ENCODE results near the gene OMP.

The OMP gene

DNA sequence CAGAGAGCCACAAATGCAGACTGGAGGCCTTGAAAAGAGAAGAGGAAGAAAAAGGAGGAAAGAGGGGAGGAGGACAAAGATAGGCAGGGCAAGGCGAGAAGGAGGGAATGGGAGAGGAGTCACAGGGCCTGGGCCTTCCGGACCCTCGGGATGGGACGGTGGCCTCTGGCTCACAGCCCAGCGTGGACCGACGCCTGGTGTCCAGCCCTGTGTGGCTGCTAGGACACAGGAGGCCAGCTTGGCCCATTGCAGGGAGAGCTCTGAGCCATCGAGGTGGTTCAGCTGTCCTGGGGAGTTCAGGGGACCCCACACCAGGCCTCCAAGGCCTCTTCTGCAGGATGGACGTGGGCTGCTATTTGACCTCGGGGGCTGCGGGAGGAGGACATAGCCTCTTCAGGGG, 34.8 kb downstream of the OMP start:
- no peak for DNase-seq (ENCODE audit: low read depth)
- TF ChIP-seq POLR2A (IDR thresholded peaks at IDR 0.05; ENCODE audit: extremely low read depth, insufficient read length) = no peak
- TF ChIP-seq MYC (IDR thresholded peaks at IDR 0.05; ENCODE audit: low read depth, low read length) = no peak
- TF ChIP-seq, protein P1, sequence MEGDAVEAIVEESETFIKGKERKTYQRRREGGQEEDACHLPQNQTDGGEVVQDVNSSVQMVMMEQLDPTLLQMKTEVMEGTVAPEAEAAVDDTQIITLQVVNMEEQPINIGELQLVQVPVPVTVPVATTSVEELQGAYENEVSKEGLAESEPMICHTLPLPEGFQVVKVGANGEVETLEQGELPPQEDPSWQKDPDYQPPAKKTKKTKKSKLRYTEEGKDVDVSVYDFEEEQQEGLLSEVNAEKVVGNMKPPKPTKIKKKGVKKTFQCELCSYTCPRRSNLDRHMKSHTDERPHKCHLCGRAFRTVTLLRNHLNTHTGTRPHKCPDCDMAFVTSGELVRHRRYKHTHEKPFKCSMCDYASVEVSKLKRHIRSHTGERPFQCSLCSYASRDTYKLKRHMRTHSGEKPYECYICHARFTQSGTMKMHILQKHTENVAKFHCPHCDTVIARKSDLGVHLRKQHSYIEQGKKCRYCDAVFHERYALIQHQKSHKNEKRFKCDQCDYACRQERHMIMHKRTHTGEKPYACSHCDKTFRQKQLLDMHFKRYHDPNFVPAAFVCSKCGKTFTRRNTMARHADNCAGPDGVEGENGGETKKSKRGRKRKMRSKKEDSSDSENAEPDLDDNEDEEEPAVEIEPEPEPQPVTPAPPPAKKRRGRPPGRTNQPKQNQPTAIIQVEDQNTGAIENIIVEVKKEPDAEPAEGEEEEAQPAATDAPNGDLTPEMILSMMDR (IDR thresholded peaks at IDR 0.05; ENCODE audit: low read depth, low read length) = no peak
- TF ChIP-seq, protein P2, sequence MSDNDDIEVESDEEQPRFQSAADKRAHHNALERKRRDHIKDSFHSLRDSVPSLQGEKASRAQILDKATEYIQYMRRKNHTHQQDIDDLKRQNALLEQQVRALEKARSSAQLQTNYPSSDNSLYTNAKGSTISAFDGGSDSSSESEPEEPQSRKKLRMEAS (IDR thresholded peaks at IDR 0.05; ENCODE audit: low read depth, low read length) = no peak
- no peak overlapping the region for H3K4me3 ChIP-seq (ENCODE audit: low read depth, low read length)

DNA sequence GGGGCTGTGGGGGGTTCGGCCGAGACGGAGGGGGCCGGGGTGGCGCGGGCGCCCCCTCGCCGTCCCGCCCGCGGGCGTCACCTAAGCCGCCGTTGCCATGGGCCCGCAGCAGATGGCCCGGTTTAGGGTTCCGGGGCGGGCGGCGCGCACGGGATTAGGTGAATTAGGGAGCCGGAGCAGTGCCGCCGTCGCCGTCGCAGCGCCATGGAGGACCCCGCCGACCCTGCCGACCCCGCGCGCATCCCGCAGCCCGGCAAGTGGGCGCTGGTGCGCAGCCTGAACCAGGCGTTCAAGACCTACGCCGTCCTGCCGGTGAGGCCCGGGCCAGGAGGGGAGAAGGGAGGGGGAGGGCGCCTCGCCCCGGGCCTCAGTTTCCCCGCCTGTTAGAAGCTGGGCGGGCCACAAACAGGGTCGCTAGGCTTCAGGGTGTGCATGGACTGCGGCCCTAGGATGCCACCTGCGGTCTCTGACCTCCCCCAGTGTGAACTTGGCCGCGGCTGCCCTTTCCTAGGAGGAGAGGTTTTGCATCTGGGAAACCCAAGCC, 35.5 kb downstream of the OMP start:
- DNase-seq (ENCODE audit: low read depth) = no peak
- no peak overlapping the region for H3K4me3 ChIP-seq (ENCODE audit: low read depth, low read length)
- TF ChIP-seq MYC (IDR thresholded peaks at IDR 0.05; ENCODE audit: low read depth, low read length) (no peak), POLR2A (IDR thresholded peaks at IDR 0.05; ENCODE audit: extremely low read depth, insufficient read length) (no peak)
- TF ChIP-seq, protein P1 (IDR thresholded peaks at IDR 0.05; ENCODE audit: low read depth, low read length) = no peak
- TF ChIP-seq, protein P2 (IDR thresholded peaks at IDR 0.05; ENCODE audit: low read depth, low read length) = no peak

DNA sequence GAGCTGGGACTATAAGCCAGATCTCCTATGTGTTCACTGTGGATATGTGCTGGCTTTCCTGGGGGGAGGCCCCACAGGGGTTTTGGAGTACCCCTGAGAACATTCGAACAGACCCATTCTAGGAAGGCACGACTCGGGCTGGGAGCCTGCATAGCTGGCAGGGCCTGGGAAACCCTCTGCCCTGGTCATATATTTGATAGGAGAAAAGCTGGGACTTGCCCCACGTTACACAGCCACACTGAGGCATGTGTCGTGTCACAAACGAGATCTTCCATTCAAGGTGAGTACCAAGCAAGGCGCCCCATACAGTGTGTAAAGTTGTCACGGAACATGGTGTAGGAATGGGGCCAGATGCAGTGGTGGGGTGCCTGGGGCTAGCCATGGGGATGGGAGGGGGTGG, 36.6 kb downstream of the OMP start:
- H3K4me3 ChIP-seq (ENCODE audit: low read depth, low read length) = no peak overlapping the region
- TF ChIP-seq MYC (IDR thresholded peaks at IDR 0.05; ENCODE audit: low read depth, low read length) (no peak), POLR2A (IDR thresholded peaks at IDR 0.05; ENCODE audit: extremely low read depth, insufficient read length) (no peak)
- TF ChIP-seq, protein P2 (IDR thresholded peaks at IDR 0.05; ENCODE audit: low read depth, low read length) = no peak
- TF ChIP-seq, protein P1 (IDR thresholded peaks at IDR 0.05; ENCODE audit: low read depth, low read length) = no peak

DNA sequence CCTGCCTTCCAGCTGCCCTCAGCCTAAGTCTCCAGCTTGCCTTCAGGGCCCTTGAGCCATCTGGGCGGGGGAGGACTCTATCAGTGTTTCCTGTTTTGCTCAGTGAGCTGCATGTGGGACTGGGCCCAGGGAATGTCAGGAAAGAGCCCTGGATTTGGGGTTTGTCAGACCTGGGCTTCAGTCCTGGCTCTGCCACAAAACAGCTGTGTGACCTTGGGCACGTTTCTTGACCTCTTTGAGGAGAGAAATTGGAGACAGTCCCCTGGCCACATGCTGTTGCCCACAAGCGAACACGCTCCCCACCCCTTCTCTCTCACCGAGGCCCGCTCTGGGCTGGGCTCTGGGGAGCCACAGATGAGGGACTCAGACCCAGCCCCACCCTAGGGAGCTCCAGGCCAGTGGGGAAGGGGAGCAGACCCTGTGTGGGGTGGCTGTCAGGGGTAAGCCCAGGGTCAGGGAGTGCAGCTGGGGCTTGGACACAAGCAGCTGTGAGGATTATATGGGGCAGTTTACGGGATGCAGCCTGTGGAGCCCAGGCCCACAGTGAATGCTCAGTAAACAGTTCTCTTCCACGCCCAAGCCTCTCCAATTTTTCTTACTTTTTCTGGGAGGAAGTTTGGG, 37.7 kb downstream of the OMP start:
- H3K4me3 ChIP-seq (ENCODE audit: low read depth, low read length) = no peak overlapping the region
- peak; percentile 82 for DNase-seq (ENCODE audit: low read depth)
- TF ChIP-seq MYC (IDR thresholded peaks at IDR 0.05; ENCODE audit: low read depth, low read length) = peak; percentile 80
- TF ChIP-seq, protein P1 (IDR thresholded peaks at IDR 0.05; ENCODE audit: low read depth, low read length) = no peak
- TF ChIP-seq, protein P2 (IDR thresholded peaks at IDR 0.05; ENCODE audit: low read depth, low read length) = peak; percentile 52; the same call in 1 of the 2 replicates

More for the DNA sequence above, 36.6 kb downstream of the OMP start:
- no peak for DNase-seq (ENCODE audit: low read depth)

DNA sequence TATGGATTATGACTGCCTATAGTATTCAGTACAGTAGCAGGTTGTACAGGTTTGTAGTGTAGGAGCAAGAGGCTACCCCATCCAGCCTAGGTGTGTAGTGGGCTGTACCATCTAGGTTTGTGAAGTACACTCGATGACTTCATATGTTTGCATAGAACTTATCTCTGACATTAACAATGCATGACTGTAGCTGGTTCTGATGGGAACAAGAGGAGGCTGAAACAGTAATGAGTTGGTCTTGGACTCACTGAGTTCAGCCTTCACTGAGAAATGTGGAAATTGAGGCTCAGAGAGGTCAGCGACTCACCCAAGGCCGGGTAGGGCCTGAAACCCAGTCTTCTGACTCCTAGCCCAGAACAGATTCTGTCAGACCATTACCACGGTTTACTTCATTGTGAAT, 38.4 kb downstream of the OMP start:
- DNase-seq (ENCODE audit: low read depth) = no peak
- H3K4me3 ChIP-seq (ENCODE audit: low read depth, low read length) = no peak overlapping the region
- TF ChIP-seq POLR2A (IDR thresholded peaks at IDR 0.05; ENCODE audit: extremely low read depth, insufficient read length) (no peak), MYC (IDR thresholded peaks at IDR 0.05; ENCODE audit: low read depth, low read length) (no peak)
- TF ChIP-seq, protein P2 (IDR thresholded peaks at IDR 0.05; ENCODE audit: low read depth, low read length) = no peak
- TF ChIP-seq, protein P1 (IDR thresholded peaks at IDR 0.05; ENCODE audit: low read depth, low read length) = no peak
